GM20000 (cell line): ENCODE results near the gene OR6S1.
A peak's percentile ranks its signal among the peaks of the same experiment; 100 is the strongest.

Source experiments
- DNase-seq: peaks from one replicate; pipeline ENCODE4 v3.0.0; 2012; ENCODE audit warnings: low spot score
- CTCF ChIP-seq: IDR thresholded peaks from 2 replicates; pipeline ENCODE4 v1.5.1; 2012; ENCODE audit warnings: mild to moderate bottlenecking, control low read depth; ENCODE audit errors: extremely low read depth, missing control alignments

The OR6S1 gene

GRCh38 chr14:20683891-20684661, 42.6 kb upstream of the OR6S1 start, which contains the start of gene RNASE4:
Gene RNASE4 (plus strand): TSS chr14:20684560. CDS start chr14:20699372, 14,812 bp downstream.
- no peak for TF ChIP-seq CTCF
- DNase-seq: peak; percentile 75

- DNase-seq: peak; percentile 49
- TF ChIP-seq CTCF: no peak
These were observed 41.8 kb upstream of the OR6S1 start for GRCh38 chr14:20683125-20683890.

GRCh38 chr14:20682435-20683124, 41.1 kb upstream of the OR6S1 start:
- DNase-seq: peak; percentile 80
- TF ChIP-seq CTCF: no peak

- TF ChIP-seq CTCF: no peak
- no peak for DNase-seq
These were observed 40.6 kb upstream of the OR6S1 start for GRCh38 chr14:20682127-20682434.

GRCh38 chr14:20681348-20682126, 40.0 kb upstream of the OR6S1 start:
- DNase-seq: peak; percentile 56
- no peak for TF ChIP-seq CTCF

- peak; percentile 63 for DNase-seq
- TF ChIP-seq CTCF: no peak
These were observed 39.4 kb upstream of the OR6S1 start for GRCh38 chr14:20680843-20681347.
